ENCODE measurements around the gene TMEM106B.

- TF ChIP-seq, protein P1, sequence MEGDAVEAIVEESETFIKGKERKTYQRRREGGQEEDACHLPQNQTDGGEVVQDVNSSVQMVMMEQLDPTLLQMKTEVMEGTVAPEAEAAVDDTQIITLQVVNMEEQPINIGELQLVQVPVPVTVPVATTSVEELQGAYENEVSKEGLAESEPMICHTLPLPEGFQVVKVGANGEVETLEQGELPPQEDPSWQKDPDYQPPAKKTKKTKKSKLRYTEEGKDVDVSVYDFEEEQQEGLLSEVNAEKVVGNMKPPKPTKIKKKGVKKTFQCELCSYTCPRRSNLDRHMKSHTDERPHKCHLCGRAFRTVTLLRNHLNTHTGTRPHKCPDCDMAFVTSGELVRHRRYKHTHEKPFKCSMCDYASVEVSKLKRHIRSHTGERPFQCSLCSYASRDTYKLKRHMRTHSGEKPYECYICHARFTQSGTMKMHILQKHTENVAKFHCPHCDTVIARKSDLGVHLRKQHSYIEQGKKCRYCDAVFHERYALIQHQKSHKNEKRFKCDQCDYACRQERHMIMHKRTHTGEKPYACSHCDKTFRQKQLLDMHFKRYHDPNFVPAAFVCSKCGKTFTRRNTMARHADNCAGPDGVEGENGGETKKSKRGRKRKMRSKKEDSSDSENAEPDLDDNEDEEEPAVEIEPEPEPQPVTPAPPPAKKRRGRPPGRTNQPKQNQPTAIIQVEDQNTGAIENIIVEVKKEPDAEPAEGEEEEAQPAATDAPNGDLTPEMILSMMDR (IDR thresholded peaks at IDR 0.05), result no peak
- TF ChIP-seq ELF4 (CRISPR knock-in tag; IDR thresholded peaks at IDR 0.05; ENCODE audit: low read depth) (no peak), FOXP4 (CRISPR knock-in tag; IDR thresholded peaks at IDR 0.05) (no peak), NR2C2 (CRISPR knock-in tag; IDR thresholded peaks at IDR 0.05) (no peak), CBFB (CRISPR knock-in tag; IDR thresholded peaks at IDR 0.05; ENCODE audit: low read depth) (no peak), CREB1 (CRISPR knock-in tag; IDR thresholded peaks at IDR 0.05) (no peak), ZNF138 (CRISPR knock-in tag; conservative IDR thresholded peaks at IDR 0.05) (no peak), NFYB (CRISPR knock-in tag; conservative IDR thresholded peaks at IDR 0.05; ENCODE audit: low read depth) (no peak), ZNF263 (CRISPR knock-in tag; IDR thresholded peaks at IDR 0.05; ENCODE audit: low read depth) (no peak), GABPB1 (CRISPR knock-in tag; IDR thresholded peaks at IDR 0.05) (no peak), ZNF219 (CRISPR knock-in tag; IDR thresholded peaks at IDR 0.05; ENCODE audit: borderline replicate concordance) (no peak)
Observed at GRCh38 chr7:12228024-12228423, 16.9 kb downstream of the TMEM106B start.

Measured in WTC11 (cell line).